ENCODE results near the gene SLC10A6. TPM values are rescaled to one million over a fixed set of nuclear protein-coding genes. Genes with fewer than 3 reads are reported as not detected.

The SLC10A6 gene
- total and polyA plus RNA-seq, 9 of the 15 experiments (the other 6 are each of a cell fraction or from before 2014, with no cell fraction given): not detected

GRCh38 chr4:86810847-86811246, 38.3 kb downstream of the SLC10A6 start (continued):
- TF ChIP-seq RB1 (IDR thresholded peaks at IDR 0.05; ENCODE audit: low read depth) (no peak), MIER1 (IDR thresholded peaks at IDR 0.05; ENCODE audit: low read depth) (no peak)

GRCh38 chr4:86809809-86810208, 39.4 kb downstream of the SLC10A6 start:
- no TSS peak for BruUV-seq (replicated peaks)
- Histone ChIP-seq H3K9ac (ENCODE audit: insufficient read depth in 1 of 2, low read depth in 2 of 2, low read length in 2 of 2) (no peak overlapping the region), H3K27me3 (ENCODE audit: control insufficient read depth in 2 of 2, insufficient read depth in 2 of 2, low read length in 2 of 2) (peaks cover 0 to 5% of the 10 kb centered on the region in 2 experiments; a peak in 2 of 5 replicates), H3K4me2 (ENCODE audit: insufficient read depth, low read length) (no peak overlapping the region), H3K9me1 (ENCODE audit: control insufficient read depth, insufficient read depth, low read length) (no peaks in the 10 kb centered on the region), H3K9me3 (replicated peaks; ENCODE audit: control insufficient read depth, insufficient read depth, low read depth, low read length) (no peaks in the 10 kb centered on the region), H3K4me1 (replicated peaks in 1 of 2; ENCODE audit: control insufficient read depth in 2 of 2, insufficient read depth in 2 of 2, low read length in 2 of 2) (no peaks in the 10 kb centered on the region), H3K27ac (ENCODE audit: extremely low read depth, low read depth, low read length) (no peak overlapping the region), H3K79me2 (ENCODE audit: control insufficient read depth, insufficient read depth, low read length) (no peaks in the 10 kb centered on the region), H2AFZ (ENCODE audit: low read depth, low read length) (no peak overlapping the region), H3K36me3 (ENCODE audit: control insufficient read depth, insufficient read depth, low read length) (no peaks in the 10 kb centered on the region), H4K20me1 (replicated peaks; ENCODE audit: control insufficient read depth, insufficient read depth, low read length) (no peaks in the 10 kb centered on the region), H3K4me3 (no peak overlapping the region)
- FAIRE-seq (no peak), DNase-seq (ENCODE audit: extremely low read depth in 1 of 4, low spot score in 3 of 4) (no peak), ATAC-seq (no peak)
- CTCF ChIA-PET (ENCODE audit: low intra/inter-chr PET ratio): no interaction called here
- in situ Hi-C loops (cut with MboI): no loop called here
- TF ChIP-seq SPI1 (IDR thresholded peaks at IDR 0.05; ENCODE audit: borderline replicate concordance, low read depth, low read length): no peak
- TF ChIP-seq C11orf30 (IDR thresholded peaks at IDR 0.05; ENCODE audit: low read depth): peak; percentile 30
- TF ChIP-seq ZNF316 (IDR thresholded peaks at IDR 0.05): peak; percentile 74
- POLR2A ChIA-PET: no interaction called here
- intact Hi-C loops (cut with micrococcal nuclease): no loop called here
- WGBS (ENCODE audit: insufficient coverage, low coverage, missing lambda C conversion rate): 2% methylated on average over 3 of the region's 3 CpGs

GRCh38 chr4:86791126-86791525, 58.1 kb downstream of the SLC10A6 start:
- Histone ChIP-seq H2AFZ (ENCODE audit: low read depth, low read length) (no peak overlapping the region), H4K20me1 (replicated peaks; ENCODE audit: control insufficient read depth, insufficient read depth, low read length) (no peaks in the 10 kb centered on the region), H3K9me1 (ENCODE audit: control insufficient read depth, insufficient read depth, low read length) (no peaks in the 10 kb centered on the region), H3K9ac (ENCODE audit: insufficient read depth in 1 of 2, low read depth in 2 of 2, low read length in 2 of 2) (peak overlapping the region in 1 of 2 experiments; percentile 17; a peak in 1 of 4 replicates), H3K27me3 (ENCODE audit: control insufficient read depth in 2 of 2, insufficient read depth in 2 of 2, low read length in 2 of 2) (no peaks in the 10 kb centered on the region; a peak in 1 of 5 replicates), H3K36me3 (ENCODE audit: control insufficient read depth, insufficient read depth, low read length) (no peaks in the 10 kb centered on the region), H3K4me2 (ENCODE audit: insufficient read depth, low read length) (no peak overlapping the region), H3K4me1 (replicated peaks in 1 of 2; ENCODE audit: control insufficient read depth in 2 of 2, insufficient read depth in 2 of 2, low read length in 2 of 2) (no peaks in the 10 kb centered on the region; a peak in 1 of 5 replicates), H3K79me2 (ENCODE audit: control insufficient read depth, insufficient read depth, low read length) (no peaks in the 10 kb centered on the region), H3K9me3 (replicated peaks; ENCODE audit: control insufficient read depth, insufficient read depth, low read depth, low read length) (no peaks in the 10 kb centered on the region), H3K4me3 (no peak overlapping the region), H3K27ac (ENCODE audit: extremely low read depth, low read depth, low read length) (no peak overlapping the region)
- POLR2A ChIA-PET: interaction anchor here (0.9 kb wide), 1 partner anchor 12 kb away, joined by 3 read pairs; no protein-coding TSS in a partner anchor
- ATAC-seq: peak; percentile 96
- peak in 2 of 4 experiments; percentile 8 to 69 for DNase-seq (ENCODE audit: extremely low read depth in 1 of 4, low spot score in 3 of 4)
- intact Hi-C loops (cut with micrococcal nuclease): loop anchor here (5.0 kb wide), 1 partner anchor 106 kb away; no protein-coding TSS in a partner anchor
- FAIRE-seq: peak; percentile 67
- CTCF ChIA-PET (ENCODE audit: low intra/inter-chr PET ratio): no interaction called here
- under 1% methylated on average over 8 of the region's 8 CpGs for WGBS (ENCODE audit: insufficient coverage, low coverage, missing lambda C conversion rate)
- BruUV-seq (replicated peaks): no TSS peak
- in situ Hi-C loops (cut with MboI): no loop called here
- TF ChIP-seq ZNF830 (CRISPR knock-in tag; IDR thresholded peaks at IDR 0.05) (no peak), U2AF2 (optimal IDR thresholded peaks at IDR 0.05; ENCODE audit: low read depth, low read length) (no peak)
